HFFc6 (cell line): Measurements from ENCODE around the gene MAPKBP1. TPM values are rescaled to one million over a fixed set of nuclear protein-coding genes. Genes with fewer than 3 reads are reported as not detected.

Source experiments
- DNase-seq: peaks from one replicate; pipeline ENCODE4 v3.0.0-alpha.2; 2018
- H3K27ac Mint-ChIP-seq: 2 replicates; pipeline ENCODE4 v1.8.0; 2020; ENCODE audit warnings: mild to moderate bottlenecking, mixed read lengths
- H3K27me3 Mint-ChIP-seq: 2 replicates; pipeline ENCODE4 v1.8.0; 2021; ENCODE audit warnings: mild to moderate bottlenecking, moderate library complexity, mixed read lengths; ENCODE audit not compliant: insufficient read depth
- H3K36me3 Mint-ChIP-seq: 2 replicates; pipeline ENCODE4 v1.8.0; 2021; ENCODE audit warnings: low read depth, mixed read lengths
- H3K4me1 Mint-ChIP-seq: 2 replicates; pipeline ENCODE4 v1.8.0; 2020; ENCODE audit warnings: low read depth, mixed read lengths
- H3K4me3 Mint-ChIP-seq: 2 replicates; pipeline ENCODE4 v1.8.0; 2020; ENCODE audit warnings: mild to moderate bottlenecking, moderate library complexity, mixed read lengths
- H3K9me3 Mint-ChIP-seq: 2 replicates; pipeline ENCODE4 v1.8.0; 2020; ENCODE audit warnings: mild to moderate bottlenecking, mixed read lengths
- CTCF ChIP-seq: fragments of 200-600 bp; sonication (generic); IDR thresholded peaks from 2 replicates; pipeline ENCODE4 v1.5.0; 2021; ENCODE audit warnings: antibody characterized with exemption, mild to moderate bottlenecking
- total RNA-seq, 6 experiments: library from RNA; stranded (reverse); fragmentation: NEBNext Ultra II Directional; extraction: Animal tissue kit (Norgen Biotek cat#: 25700); gene quantifications; 2 replicates in 1 of 6; 3 replicates in 5 of 6; pipeline ENCODE4 v1.2.3, GENCODE V29; 2021

The MAPKBP1 gene
- total RNA-seq, 6 experiments from 2014 or later = 15.7 to 22.4 (median 18.1) TPM

GRCh38 chr15:41778521-41778920 is 4.2 kb downstream of the MAPKBP1 start:
- no peak for DNase-seq
- 0 out of 2 replicates have a peak, but pooled peaks cover 5% of the 10 kb centered on the region for H3K36me3 Mint-ChIP-seq
- H3K4me1 Mint-ChIP-seq = peaks cover 88% of the 10 kb centered on the region
- H3K9me3 Mint-ChIP-seq = no peaks in the 10 kb centered on the region
- TF ChIP-seq CTCF = no peak
- peaks cover 3% of the 10 kb centered on the region; the same call in 1 of the 2 replicates for H3K27me3 Mint-ChIP-seq
- peak overlapping the region; percentile 95 for H3K4me3 Mint-ChIP-seq
- peak overlapping the region; percentile 89 for H3K27ac Mint-ChIP-seq

GRCh38 chr15:41779662-41780157 is 5.4 kb downstream of the MAPKBP1 start:
- TF ChIP-seq CTCF = no peak
- Mint-ChIP-seq H3K4me3 (peak overlapping the region; percentile 70), H3K36me3 (0 out of 2 replicates have a peak, but pooled peaks cover 5% of the 10 kb centered on the region), H3K4me1 (peaks cover 83% of the 10 kb centered on the region), H3K9me3 (no peaks in the 10 kb centered on the region), H3K27ac (peak overlapping the region; percentile 79), H3K27me3 (no peaks in the 10 kb centered on the region)
- DNase-seq = no peak

GRCh38 chr15:41780266-41780665 is 6.0 kb downstream of the MAPKBP1 start:
- peak overlapping the region; percentile 79 for H3K27ac Mint-ChIP-seq
- H3K9me3 Mint-ChIP-seq = no peaks in the 10 kb centered on the region
- peaks cover 79% of the 10 kb centered on the region for H3K4me1 Mint-ChIP-seq
- no peaks in the 10 kb centered on the region for H3K27me3 Mint-ChIP-seq
- 0 out of 2 replicates have a peak, but pooled peaks cover 5% of the 10 kb centered on the region for H3K36me3 Mint-ChIP-seq
- DNase-seq = peak; percentile 35
- no peak for TF ChIP-seq CTCF
- peak overlapping the region; percentile 70 for H3K4me3 Mint-ChIP-seq

- peaks cover 74% of the 10 kb centered on the region for H3K4me1 Mint-ChIP-seq
- no peaks in the 10 kb centered on the region for H3K9me3 Mint-ChIP-seq
- no peaks in the 10 kb centered on the region for H3K27me3 Mint-ChIP-seq
- H3K27ac Mint-ChIP-seq = peak overlapping the region; percentile 79
- TF ChIP-seq CTCF = no peak
- DNase-seq = no peak
- peak overlapping the region; percentile 70 for H3K4me3 Mint-ChIP-seq
- 0 out of 2 replicates have a peak, but pooled peaks cover 5% of the 10 kb centered on the region for H3K36me3 Mint-ChIP-seq
These were observed 6.4 kb downstream of the MAPKBP1 start for GRCh38 chr15:41780727-41781126.

GRCh38 chr15:41782371-41783282 is 8.3 kb downstream of the MAPKBP1 start:
- H3K36me3 Mint-ChIP-seq = 0 out of 2 replicates have a peak, but pooled peaks cover 5% of the 10 kb centered on the region
- H3K27ac Mint-ChIP-seq = no peak overlapping the region
- no peaks in the 10 kb centered on the region for H3K9me3 Mint-ChIP-seq
- no peak overlapping the region for H3K4me3 Mint-ChIP-seq
- no peak for TF ChIP-seq CTCF
- peaks cover 55% of the 10 kb centered on the region for H3K4me1 Mint-ChIP-seq
- no peak for DNase-seq
- H3K27me3 Mint-ChIP-seq = no peaks in the 10 kb centered on the region
